Skeletal muscle tissue (tissue), 4 donors: ENCODE data around the gene CLDN7. TPM values are rescaled to one million over a fixed set of nuclear protein-coding genes. Genes with fewer than 3 reads are reported as not detected.

Experiments
- H3K27ac ChIP-seq: one replicate; pipeline ENCODE4 v1.7.0; 2013; ENCODE audit warnings: mild to moderate bottlenecking, low read depth, low read length, inconsistent platforms
- H3K27me3 ChIP-seq, 3 donors: one replicate each; pipeline ENCODE4 v1.7.0; 2013; ENCODE audit warnings: low read length in 3 of 3; ENCODE audit not compliant: control insufficient read depth in 3 of 3, insufficient read depth in 3 of 3
- H3K36me3 ChIP-seq, 3 donors: one replicate each; pipeline ENCODE4 v1.7.0; 2013; ENCODE audit warnings: low read length in 3 of 3; ENCODE audit not compliant: control insufficient read depth in 3 of 3, insufficient read depth in 3 of 3
- H3K4me1 ChIP-seq, 3 donors: one replicate each; pipeline ENCODE4 v1.7.0; 2013; ENCODE audit warnings: low read length in 3 of 3, mild to moderate bottlenecking in 3 of 3; ENCODE audit not compliant: control insufficient read depth in 3 of 3, insufficient read depth in 3 of 3
- H3K4me3 ChIP-seq, 3 donors: one replicate each; pipeline ENCODE4 v1.7.0; 2013; ENCODE audit warnings: low read length in 3 of 3
- H3K9ac ChIP-seq, 3 donors: one replicate each; pipeline ENCODE4 v1.7.0; 2013; ENCODE audit warnings: low read length in 3 of 3, mild to moderate bottlenecking in 3 of 3, moderate library complexity in 2 of 3, low read depth in 1 of 3
- H3K9me3 ChIP-seq, 3 donors: one replicate each; pipeline ENCODE4 v1.7.0; 2013; ENCODE audit warnings: low read length in 3 of 3; ENCODE audit not compliant: control insufficient read depth in 3 of 3
- total RNA-seq: library from RNA; depleted of rRNA; stranded (reverse); fragments of >200 nt; gene quantifications from one replicate; pipeline ENCODE4 v1.2.3, GENCODE V29; 2014
- donor health status: Osteomylitis.

CLDN7 gene
- total RNA-seq, 1 donor from 2014 or later: not detected

GRCh38 chr17:7295230-7296180, 33.2 kb upstream of the CLDN7 start:
- Histone ChIP-seq H3K9me3 (no peaks in the 10 kb centered on the region), H3K9ac (peak overlapping the region; percentile 65 to 86 (median 76)), H3K27ac (peak overlapping the region; percentile 88), H3K4me3 (peak overlapping the region; percentile 60 to 61 (median 60)), H3K4me1 (peaks cover 51 to 55% (median 55%) of the 10 kb centered on the region in 3 donors), H3K36me3 (no peaks in the 10 kb centered on the region), H3K27me3 (peaks cover 0 to 7% (median 6%) of the 10 kb centered on the region in 3 donors)

GRCh38 chr17:7294614-7295153, 32.4 kb upstream of the CLDN7 start, which contains the start of gene YBX2:
TSS of gene YBX2 (minus strand) at chr17:7294639. CDS start at chr17:7294500, 139 bp downstream.
- Histone ChIP-seq H3K27ac (no peak within 1 kb of the TSS), H3K27me3 (peaks cover 0 to 7% (median 6%) of the 10 kb centered on the region in 3 donors), H3K4me3 (peak within 1 kb of the TSS in 2 of 3 donors; percentile 60 to 61), H3K4me1 (peaks cover 53 to 63% (median 61%) of the 10 kb centered on the region in 3 donors), H3K36me3 (no peaks in the 10 kb centered on the region), H3K9me3 (no peaks in the 10 kb centered on the region), H3K9ac (peak within 1 kb of the TSS in 2 of 3 donors; percentile 51 to 72)

- H3K27me3 ChIP-seq: peaks cover 0 to 7% (median 6%) of the 10 kb centered on the region in 3 donors
- H3K36me3 ChIP-seq: no peaks in the 10 kb centered on the region
- peaks cover 53 to 65% (median 61%) of the 10 kb centered on the region in 3 donors for H3K4me1 ChIP-seq
- H3K27ac ChIP-seq: no peak overlapping the region
- no peak overlapping the region for H3K4me3 ChIP-seq
- peak overlapping the region in 1 of 3 donors; percentile 45 for H3K9ac ChIP-seq
- no peaks in the 10 kb centered on the region for H3K9me3 ChIP-seq
Measured at GRCh38 chr17:7293816-7294613, 31.7 kb upstream of the CLDN7 start.

- Histone ChIP-seq H3K4me1 (peaks cover 53 to 72% (median 63%) of the 10 kb centered on the region in 3 donors), H3K4me3 (no peak overlapping the region), H3K27me3 (peaks cover 0 to 7% (median 6%) of the 10 kb centered on the region in 3 donors), H3K36me3 (no peaks in the 10 kb centered on the region), H3K27ac (no peak overlapping the region), H3K9ac (peak overlapping the region in 1 of 3 donors; percentile 54), H3K9me3 (no peaks in the 10 kb centered on the region)
Measured at GRCh38 chr17:7293159-7293558, 30.9 kb upstream of the CLDN7 start.

- Histone ChIP-seq H3K4me1 (peaks cover 53 to 75% (median 66%) of the 10 kb centered on the region in 3 donors), H3K9ac (peak overlapping the region in 1 of 3 donors; percentile 54), H3K9me3 (no peaks in the 10 kb centered on the region), H3K27me3 (peaks cover 0 to 7% (median 6%) of the 10 kb centered on the region in 3 donors), H3K36me3 (peaks cover 0 to 3% (median 0%) of the 10 kb centered on the region in 3 donors), H3K27ac (peak overlapping the region; percentile 33), H3K4me3 (no peak overlapping the region)
Measured at GRCh38 chr17:7292729-7293128, 30.5 kb upstream of the CLDN7 start.

- Histone ChIP-seq H3K9ac (peak overlapping the region in 2 of 3 donors; percentile 5 to 54), H3K9me3 (no peaks in the 10 kb centered on the region), H3K4me1 (peaks cover 55 to 80% (median 72%) of the 10 kb centered on the region in 3 donors), H3K27ac (no peak overlapping the region), H3K36me3 (peaks cover 3 to 8% (median 4%) of the 10 kb centered on the region in 3 donors), H3K4me3 (no peak overlapping the region), H3K27me3 (peaks cover 0 to 7% (median 6%) of the 10 kb centered on the region in 3 donors)
Measured at GRCh38 chr17:7292194-7292593, 29.9 kb upstream of the CLDN7 start.

GRCh38 chr17:7290685-7291084, 28.4 kb upstream of the CLDN7 start:
- peaks cover 0 to 7% (median 6%) of the 10 kb centered on the region in 3 donors for H3K27me3 ChIP-seq
- H3K4me1 ChIP-seq: peaks cover 53 to 82% (median 74%) of the 10 kb centered on the region in 3 donors
- no peak overlapping the region for H3K4me3 ChIP-seq
- H3K9me3 ChIP-seq: no peaks in the 10 kb centered on the region
- peaks cover 13 to 20% (median 14%) of the 10 kb centered on the region in 3 donors for H3K36me3 ChIP-seq
- H3K27ac ChIP-seq: peak overlapping the region; percentile 58
- H3K9ac ChIP-seq: peak overlapping the region in 1 of 3 donors; percentile 63

GRCh38 chr17:7290166-7290565, 27.9 kb upstream of the CLDN7 start:
- Histone ChIP-seq H3K36me3 (peaks cover 18 to 25% (median 19%) of the 10 kb centered on the region in 3 donors), H3K4me3 (no peak overlapping the region), H3K9me3 (no peaks in the 10 kb centered on the region), H3K27me3 (peaks cover 0 to 7% (median 6%) of the 10 kb centered on the region in 3 donors), H3K9ac (peak overlapping the region in 2 of 3 donors; percentile 6 to 63), H3K4me1 (peaks cover 54 to 82% (median 74%) of the 10 kb centered on the region in 3 donors), H3K27ac (peak overlapping the region; percentile 58)
